NCI-H82 treated with DMSO at 0.1 percent for 48 hours (cell line): Measurements from ENCODE around the gene ABCC1.

Experiments
- DNase-seq: peaks from one replicate; lab custom pipeline; 2025; ENCODE audit not compliant: unreplicated experiment; lab: John Stamatoyannopoulos, UW

The ABCC1 gene

GRCh38 chr16:16017812-16018211 lies 68.4 kb downstream of the ABCC1 start:
- DNase-seq = no peak

GRCh38 chr16:16018705-16019104 lies 69.3 kb downstream of the ABCC1 start:
- DNase-seq = no peak

GRCh38 chr16:16019488-16019887 lies 70.1 kb downstream of the ABCC1 start:
- DNase-seq = no peak

GRCh38 chr16:16020291-16020690 lies 70.9 kb downstream of the ABCC1 start:
- no peak for DNase-seq

- DNase-seq = no peak
Observed at GRCh38 chr16:16021020-16021419, 71.6 kb downstream of the ABCC1 start.

GRCh38 chr16:16021646-16021987 lies 72.2 kb downstream of the ABCC1 start:
- DNase-seq = no peak

GRCh38 chr16:16021988-16022682 lies 72.7 kb downstream of the ABCC1 start:
- peak; percentile 5 for DNase-seq

- no peak for DNase-seq
Observed at GRCh38 chr16:16022683-16023064, 73.3 kb downstream of the ABCC1 start.

GRCh38 chr16:16025214-16025968 lies 76.0 kb downstream of the ABCC1 start:
- no peak for DNase-seq

- no peak for DNase-seq
Observed at GRCh38 chr16:16027728-16028310, 78.4 kb downstream of the ABCC1 start.

GRCh38 chr16:16028311-16028999 lies 79.0 kb downstream of the ABCC1 start:
- no peak for DNase-seq

- no peak for DNase-seq
Observed at GRCh38 chr16:16029431-16030011, 80.1 kb downstream of the ABCC1 start.

GRCh38 chr16:16030449-16030848 lies 81.0 kb downstream of the ABCC1 start:
- DNase-seq = no peak

- DNase-seq = no peak
Observed at GRCh38 chr16:16031401-16031800, 82.0 kb downstream of the ABCC1 start.

- no peak for DNase-seq
Observed at GRCh38 chr16:16032271-16032979, 83.0 kb downstream of the ABCC1 start.

GRCh38 chr16:16033208-16033717 lies 83.8 kb downstream of the ABCC1 start:
- no peak for DNase-seq

- no peak for DNase-seq
Observed at GRCh38 chr16:16036359-16036792, 87.0 kb downstream of the ABCC1 start.

- no peak for DNase-seq
Observed at GRCh38 chr16:16037521-16037920, 88.1 kb downstream of the ABCC1 start.

- no peak for DNase-seq
Observed at GRCh38 chr16:16037970-16038369, 88.6 kb downstream of the ABCC1 start.

- DNase-seq = no peak
Observed at GRCh38 chr16:16038950-16039349, 89.5 kb downstream of the ABCC1 start.
